ENCODE results near the gene MASP1.

MASP1 gene

DNA sequence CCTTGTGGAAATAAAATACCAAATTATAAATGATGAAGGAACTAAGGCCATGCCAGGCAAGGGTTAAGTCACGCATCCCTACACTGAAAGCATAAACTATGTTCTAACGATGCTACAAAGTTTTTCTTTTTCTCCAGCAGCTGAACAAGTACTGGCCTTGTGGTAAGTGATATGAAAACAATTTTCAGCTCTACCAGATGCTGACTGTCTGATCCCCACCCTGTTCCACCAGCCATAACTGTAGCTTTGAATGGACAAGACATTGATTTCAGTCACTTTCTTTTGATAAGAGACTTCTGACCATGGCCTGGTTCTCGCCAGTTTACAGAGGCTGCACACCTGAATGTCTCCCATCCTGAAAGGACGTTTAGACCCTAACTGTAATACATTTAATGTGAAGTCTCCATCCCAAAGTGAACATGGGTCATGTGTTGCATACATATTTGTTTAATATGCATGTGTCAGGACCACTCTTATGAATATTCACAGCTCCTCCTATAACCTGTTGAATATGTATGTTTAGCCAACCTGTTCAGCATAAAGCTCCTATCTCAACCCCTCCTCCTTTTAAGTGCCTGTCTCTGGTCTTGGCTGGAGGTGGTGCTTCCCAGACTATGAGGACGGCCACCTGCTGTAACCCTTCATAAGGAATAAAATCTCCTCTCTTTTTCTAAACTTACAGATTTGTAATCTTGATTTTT lies 33.4 kb downstream of the MASP1 start:
- TF ChIP-seq, protein P1, sequence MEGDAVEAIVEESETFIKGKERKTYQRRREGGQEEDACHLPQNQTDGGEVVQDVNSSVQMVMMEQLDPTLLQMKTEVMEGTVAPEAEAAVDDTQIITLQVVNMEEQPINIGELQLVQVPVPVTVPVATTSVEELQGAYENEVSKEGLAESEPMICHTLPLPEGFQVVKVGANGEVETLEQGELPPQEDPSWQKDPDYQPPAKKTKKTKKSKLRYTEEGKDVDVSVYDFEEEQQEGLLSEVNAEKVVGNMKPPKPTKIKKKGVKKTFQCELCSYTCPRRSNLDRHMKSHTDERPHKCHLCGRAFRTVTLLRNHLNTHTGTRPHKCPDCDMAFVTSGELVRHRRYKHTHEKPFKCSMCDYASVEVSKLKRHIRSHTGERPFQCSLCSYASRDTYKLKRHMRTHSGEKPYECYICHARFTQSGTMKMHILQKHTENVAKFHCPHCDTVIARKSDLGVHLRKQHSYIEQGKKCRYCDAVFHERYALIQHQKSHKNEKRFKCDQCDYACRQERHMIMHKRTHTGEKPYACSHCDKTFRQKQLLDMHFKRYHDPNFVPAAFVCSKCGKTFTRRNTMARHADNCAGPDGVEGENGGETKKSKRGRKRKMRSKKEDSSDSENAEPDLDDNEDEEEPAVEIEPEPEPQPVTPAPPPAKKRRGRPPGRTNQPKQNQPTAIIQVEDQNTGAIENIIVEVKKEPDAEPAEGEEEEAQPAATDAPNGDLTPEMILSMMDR (IDR thresholded peaks at IDR 0.05; ENCODE audit: borderline replicate concordance, insufficient read depth, low read depth, low read length) = no peak
- no peak overlapping the region for H3K4me3 ChIP-seq (ENCODE audit: low read depth, low read length)

DNA sequence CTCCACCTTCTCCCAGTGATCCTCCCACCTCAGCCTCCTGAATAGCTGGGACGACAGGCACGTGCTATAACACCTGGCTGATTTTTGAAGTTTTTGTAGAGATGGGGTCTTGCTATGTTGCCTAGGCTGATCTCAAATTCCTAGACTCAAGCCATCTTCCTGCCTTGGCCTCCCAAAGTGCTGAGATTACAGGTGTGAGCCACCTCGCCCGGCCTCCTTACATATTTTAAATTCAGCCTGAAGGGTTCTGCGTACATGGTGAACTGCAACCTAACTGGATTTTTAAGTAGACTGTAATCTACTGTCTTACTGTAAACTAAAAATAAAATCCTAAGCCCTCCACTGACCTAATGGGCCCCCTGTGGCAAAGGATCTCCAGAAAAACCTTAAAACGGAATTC lies 34.1 kb downstream of the MASP1 start:
- no peak overlapping the region for H3K4me3 ChIP-seq (ENCODE audit: low read depth, low read length)
- TF ChIP-seq, protein P1 (IDR thresholded peaks at IDR 0.05; ENCODE audit: borderline replicate concordance, insufficient read depth, low read depth, low read length) = no peak

DNA sequence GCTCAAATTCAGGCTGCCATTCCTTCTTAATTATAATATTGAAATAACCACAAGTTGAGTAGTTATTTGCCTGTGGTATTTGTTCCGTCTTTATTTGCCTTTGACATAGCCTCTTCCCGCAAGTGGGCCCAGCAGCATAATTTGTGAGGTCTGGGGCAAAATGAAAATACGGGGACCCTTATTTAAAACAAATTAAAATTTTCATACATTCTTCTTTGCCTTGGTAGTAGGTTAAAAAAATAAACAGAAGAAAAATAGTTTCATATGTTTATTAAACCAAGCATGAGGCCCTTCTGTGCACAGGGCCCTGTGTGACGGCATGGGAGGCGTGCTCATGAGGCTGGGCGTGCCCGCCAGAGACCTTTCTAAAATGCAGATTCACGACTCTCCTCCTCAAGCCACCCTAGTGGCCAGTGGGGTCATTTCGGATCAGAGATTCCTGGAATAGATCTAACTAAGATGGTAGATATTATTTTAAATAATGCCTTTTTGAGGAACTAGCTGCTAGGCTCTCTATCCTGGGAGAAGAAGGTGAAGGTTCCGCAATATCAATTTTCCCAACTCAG lies 35.4 kb downstream of the MASP1 start:
- H3K4me3 ChIP-seq (ENCODE audit: low read depth, low read length) = no peak overlapping the region
- TF ChIP-seq, protein P1 (IDR thresholded peaks at IDR 0.05; ENCODE audit: borderline replicate concordance, insufficient read depth, low read depth, low read length) = no peak

DNA sequence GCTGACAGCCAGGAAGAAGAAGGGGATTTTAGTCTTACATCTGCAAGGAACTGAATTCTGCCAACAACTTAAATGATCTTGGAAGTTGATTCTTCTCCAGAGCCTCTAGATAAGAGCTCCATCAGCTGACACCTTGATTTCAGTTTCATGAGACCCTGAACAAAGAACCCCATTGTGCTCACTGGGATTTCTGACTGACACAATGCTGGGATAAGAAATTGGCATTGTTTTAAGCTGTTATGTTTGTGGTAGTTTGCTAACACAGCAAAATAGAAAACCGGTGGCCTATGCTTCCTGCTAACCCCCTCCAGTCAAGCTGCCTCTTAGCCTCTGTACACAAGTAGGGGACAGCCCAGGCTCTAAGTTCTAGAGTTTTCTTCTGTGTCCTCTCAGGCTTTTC lies 36.2 kb downstream of the MASP1 start:
- no peak overlapping the region for H3K4me3 ChIP-seq (ENCODE audit: low read depth, low read length)
- TF ChIP-seq, protein P1 (IDR thresholded peaks at IDR 0.05; ENCODE audit: borderline replicate concordance, insufficient read depth, low read depth, low read length) = no peak

DNA sequence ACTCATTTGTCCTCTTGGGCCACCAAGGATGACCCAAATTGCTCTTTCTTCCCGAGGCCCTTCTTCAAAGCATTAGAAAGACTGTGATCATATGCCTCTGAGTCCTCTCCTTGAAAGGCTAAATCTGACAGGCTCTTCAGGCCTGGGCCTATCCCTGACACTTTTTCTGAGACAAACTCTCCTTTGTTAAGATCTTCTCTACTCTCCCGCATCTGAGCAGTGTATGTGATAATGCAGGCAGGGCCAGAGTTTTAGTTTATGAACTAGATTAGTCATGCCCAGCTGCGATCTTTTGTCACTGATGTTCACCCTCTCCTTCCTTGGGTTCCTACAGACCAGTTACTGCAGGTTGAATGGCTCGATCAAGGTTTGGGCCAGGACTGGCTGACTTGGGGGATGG lies 39.2 kb downstream of the MASP1 start:
- H3K4me3 ChIP-seq (ENCODE audit: low read depth, low read length) = no peak overlapping the region
- TF ChIP-seq, protein P1 (IDR thresholded peaks at IDR 0.05; ENCODE audit: borderline replicate concordance, insufficient read depth, low read depth, low read length) = no peak

DNA sequence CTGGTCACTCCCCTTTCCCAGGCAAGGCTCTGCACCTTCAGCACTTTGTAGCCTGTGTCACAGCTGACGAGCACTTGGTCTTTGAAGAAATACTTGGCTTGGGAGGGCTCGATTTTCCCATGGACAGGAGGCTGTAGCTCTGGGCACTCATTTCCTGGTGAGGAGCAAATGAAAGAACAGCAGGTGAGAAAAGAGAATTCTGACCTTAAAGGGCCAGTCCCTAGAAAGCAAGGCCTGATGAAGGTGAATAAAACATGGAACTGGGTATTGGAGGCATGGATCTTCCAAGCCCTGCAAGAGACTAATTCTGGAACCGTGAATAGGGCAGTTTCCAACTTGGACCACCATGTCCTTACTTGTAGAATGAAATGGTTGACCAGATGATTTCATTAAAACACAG lies 39.9 kb downstream of the MASP1 start:
- TF ChIP-seq, protein P1 (IDR thresholded peaks at IDR 0.05; ENCODE audit: borderline replicate concordance, insufficient read depth, low read depth, low read length) = no peak
- H3K4me3 ChIP-seq (ENCODE audit: low read depth, low read length) = no peak overlapping the region

DNA sequence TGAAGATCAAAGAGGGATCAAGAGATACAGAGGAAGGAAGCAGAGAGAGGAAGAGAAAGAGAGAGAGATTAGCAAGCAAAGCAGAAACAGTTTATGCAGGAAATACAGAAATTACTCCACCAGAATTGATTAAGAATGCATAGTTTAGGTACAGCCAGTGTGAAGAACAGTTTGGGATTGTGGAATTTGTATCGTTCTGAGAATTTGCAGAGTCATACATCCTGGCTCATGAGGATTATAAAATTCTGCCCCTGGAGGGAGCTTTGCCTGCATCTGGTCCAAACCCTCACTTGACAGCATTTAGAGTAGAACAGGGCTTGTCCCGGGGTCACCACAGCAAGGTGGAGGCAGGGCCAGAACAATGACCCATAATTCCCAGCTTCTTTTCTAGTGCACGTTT lies 44.1 kb downstream of the MASP1 start:
- H3K4me3 ChIP-seq (ENCODE audit: low read depth, low read length) = no peak overlapping the region
- TF ChIP-seq, protein P1 (IDR thresholded peaks at IDR 0.05; ENCODE audit: borderline replicate concordance, insufficient read depth, low read depth, low read length) = no peak

Measured in GM12875 (cell line).